HFFc6 (cell line): ENCODE results near the gene GPR45. TPM values are rescaled to one million over a fixed set of nuclear protein-coding genes. Genes with fewer than 3 reads are reported as not detected.
A peak's percentile ranks its signal among the peaks of the same experiment; 100 is the strongest.

Experiments
- DNase-seq: peaks from one replicate; pipeline ENCODE4 v3.0.0-alpha.2; 2018
- H3K27ac Mint-ChIP-seq: 2 replicates; pipeline ENCODE4 v1.8.0; 2020; ENCODE audit warnings: mild to moderate bottlenecking, mixed read lengths
- H3K27me3 Mint-ChIP-seq: 2 replicates; pipeline ENCODE4 v1.8.0; 2021; ENCODE audit warnings: mild to moderate bottlenecking, moderate library complexity, mixed read lengths; ENCODE audit not compliant: insufficient read depth
- H3K36me3 Mint-ChIP-seq: 2 replicates; pipeline ENCODE4 v1.8.0; 2021; ENCODE audit warnings: low read depth, mixed read lengths
- H3K4me1 Mint-ChIP-seq: 2 replicates; pipeline ENCODE4 v1.8.0; 2020; ENCODE audit warnings: low read depth, mixed read lengths
- H3K4me3 Mint-ChIP-seq: 2 replicates; pipeline ENCODE4 v1.8.0; 2020; ENCODE audit warnings: mild to moderate bottlenecking, moderate library complexity, mixed read lengths
- H3K9me3 Mint-ChIP-seq: 2 replicates; pipeline ENCODE4 v1.8.0; 2020; ENCODE audit warnings: mild to moderate bottlenecking, mixed read lengths
- total RNA-seq, 6 experiments: library from RNA; stranded (reverse); fragmentation: NEBNext Ultra II Directional; extraction: Animal tissue kit (Norgen Biotek cat#: 25700); gene quantifications; 2 replicates in 1 of 6; 3 replicates in 5 of 6; pipeline ENCODE4 v1.2.3, GENCODE V29; 2021
- TF ChIP-seq, protein P1 (sequence below): fragments of 200-600 bp; sonication (generic); IDR thresholded peaks from 2 replicates; pipeline ENCODE4 v1.5.0; 2021; ENCODE audit warnings: antibody characterized with exemption, mild to moderate bottlenecking

GPR45 gene
- total RNA-seq, 6 experiments from 2014 or later: not detected

DNA sequence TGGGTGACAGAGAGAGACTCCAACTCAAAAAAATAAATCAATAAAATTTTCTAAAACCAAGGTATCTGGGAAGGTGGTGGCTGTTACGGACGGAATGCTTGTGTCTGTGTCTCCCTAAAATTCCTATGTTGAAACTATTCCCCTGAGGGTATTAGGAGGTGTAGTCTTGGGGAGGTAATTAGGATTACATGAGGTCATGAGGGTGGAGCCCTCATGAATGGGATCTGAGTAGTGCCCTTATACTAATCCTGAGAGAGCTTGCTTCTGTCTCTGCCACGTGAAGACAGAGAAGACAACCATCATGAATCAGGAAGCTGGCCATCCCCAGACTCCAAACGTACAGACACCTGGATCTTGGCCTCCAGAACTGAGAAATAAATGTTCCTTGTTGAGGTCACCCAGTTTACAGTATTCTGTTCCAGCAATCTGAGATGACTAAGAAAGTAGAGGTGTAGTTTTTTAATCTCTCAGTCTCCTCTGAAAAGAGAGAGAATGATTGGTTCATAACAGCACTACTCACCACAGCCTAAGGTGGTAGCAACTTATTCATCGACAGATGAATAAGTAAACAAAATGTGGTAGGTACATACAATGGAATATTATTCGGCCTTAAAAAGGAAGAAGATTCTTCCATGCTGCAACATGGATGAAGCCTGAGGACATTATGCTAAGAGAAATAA lies 49.6 kb downstream of the GPR45 start:
- Mint-ChIP-seq H3K4me3 (no peak overlapping the region), H3K36me3 (peaks cover 10% of the 10 kb centered on the region), H3K4me1 (peaks cover 13% of the 10 kb centered on the region), H3K9me3 (no peaks in the 10 kb centered on the region), H3K27ac (no peak overlapping the region; the same call in 1 of the 2 replicates), H3K27me3 (no peaks in the 10 kb centered on the region)
- no peak for DNase-seq
- TF ChIP-seq, protein P1, sequence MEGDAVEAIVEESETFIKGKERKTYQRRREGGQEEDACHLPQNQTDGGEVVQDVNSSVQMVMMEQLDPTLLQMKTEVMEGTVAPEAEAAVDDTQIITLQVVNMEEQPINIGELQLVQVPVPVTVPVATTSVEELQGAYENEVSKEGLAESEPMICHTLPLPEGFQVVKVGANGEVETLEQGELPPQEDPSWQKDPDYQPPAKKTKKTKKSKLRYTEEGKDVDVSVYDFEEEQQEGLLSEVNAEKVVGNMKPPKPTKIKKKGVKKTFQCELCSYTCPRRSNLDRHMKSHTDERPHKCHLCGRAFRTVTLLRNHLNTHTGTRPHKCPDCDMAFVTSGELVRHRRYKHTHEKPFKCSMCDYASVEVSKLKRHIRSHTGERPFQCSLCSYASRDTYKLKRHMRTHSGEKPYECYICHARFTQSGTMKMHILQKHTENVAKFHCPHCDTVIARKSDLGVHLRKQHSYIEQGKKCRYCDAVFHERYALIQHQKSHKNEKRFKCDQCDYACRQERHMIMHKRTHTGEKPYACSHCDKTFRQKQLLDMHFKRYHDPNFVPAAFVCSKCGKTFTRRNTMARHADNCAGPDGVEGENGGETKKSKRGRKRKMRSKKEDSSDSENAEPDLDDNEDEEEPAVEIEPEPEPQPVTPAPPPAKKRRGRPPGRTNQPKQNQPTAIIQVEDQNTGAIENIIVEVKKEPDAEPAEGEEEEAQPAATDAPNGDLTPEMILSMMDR: no peak

DNA sequence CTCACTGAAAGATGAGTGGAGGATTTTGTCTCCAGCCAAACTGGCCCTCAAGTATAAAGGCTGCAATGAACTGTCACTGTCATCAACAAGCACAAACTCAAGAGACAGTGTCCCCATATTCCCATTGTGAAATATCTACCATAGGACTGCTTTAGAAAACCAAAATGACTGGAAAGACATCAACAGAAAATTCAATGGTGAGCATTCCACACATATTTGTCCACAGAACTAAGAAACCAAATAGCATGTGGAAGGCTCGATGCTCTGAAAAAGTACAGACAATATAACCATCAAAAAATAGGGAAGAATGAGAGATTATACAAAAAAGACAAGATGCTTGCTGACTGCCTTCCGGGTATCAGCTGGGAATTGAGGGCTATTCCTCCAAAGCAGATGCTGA lies 50.4 kb downstream of the GPR45 start:
- Mint-ChIP-seq H3K9me3 (no peaks in the 10 kb centered on the region), H3K27me3 (no peaks in the 10 kb centered on the region), H3K27ac (peak overlapping the region; percentile 23; the same call in 1 of the 2 replicates), H3K36me3 (peaks cover 12% of the 10 kb centered on the region), H3K4me3 (no peak overlapping the region), H3K4me1 (peaks cover 13% of the 10 kb centered on the region)
- DNase-seq: peak; percentile 2
- TF ChIP-seq, protein P1: no peak

Other genes starting within 250 kb of the GPR45 start
- gene MRPS9, start 203.7 kb upstream of the GPR45 start, total RNA-seq: 10 to 100 TPM; 20.4 to 33.0 (median 28.0) TPM
- 10 to 100 TPM; 18.9 to 22.5 (median 19.8) TPM for gene TGFBRAP1, start 88.0 kb downstream of the GPR45 start, total RNA-seq
- gene C2orf49, start 95.8 kb downstream of the GPR45 start, total RNA-seq: 10 to 100 TPM; 17.7 to 25.4 (median 20.0) TPM
- 100 to 1,000 TPM; 211 to 281 (median 243) TPM for gene FHL2, start 157.3 kb downstream of the GPR45 start, total RNA-seq